HG03520 (cell line): ENCODE data around the gene SPINK4.

Source experiments
- ATAC-seq: cut with Tn5 transposase; IDR thresholded peaks from one replicate; pipeline ENCODE4 v1.9.1; 2021; ENCODE audit warnings: mild to moderate bottlenecking, moderate library complexity; ENCODE audit not compliant: unreplicated experiment

SPINK4 gene

DNA sequence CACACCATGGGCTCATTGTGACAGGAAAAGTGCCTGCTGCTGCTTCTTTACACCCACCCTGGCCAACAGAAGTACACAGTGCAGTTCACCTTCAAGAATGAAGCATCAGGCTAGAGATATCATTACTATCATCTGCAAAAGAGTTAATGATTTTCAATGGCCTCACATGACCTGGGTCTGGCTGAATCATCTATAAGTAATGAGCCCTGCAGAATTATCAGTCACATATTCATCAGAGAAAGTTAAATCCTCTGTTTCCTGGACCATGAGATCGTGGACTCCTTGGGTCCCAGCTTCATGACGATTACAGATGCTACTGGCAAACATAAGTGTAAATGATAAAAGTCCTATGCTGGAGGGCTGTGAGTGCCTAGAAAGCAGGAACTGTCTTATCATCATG, 16.3 kb downstream of the SPINK4 start:
- ATAC-seq = no peak

GRCh38 chr9:33257276-33257675, 17.3 kb downstream of the SPINK4 start:
- no peak for ATAC-seq

DNA sequence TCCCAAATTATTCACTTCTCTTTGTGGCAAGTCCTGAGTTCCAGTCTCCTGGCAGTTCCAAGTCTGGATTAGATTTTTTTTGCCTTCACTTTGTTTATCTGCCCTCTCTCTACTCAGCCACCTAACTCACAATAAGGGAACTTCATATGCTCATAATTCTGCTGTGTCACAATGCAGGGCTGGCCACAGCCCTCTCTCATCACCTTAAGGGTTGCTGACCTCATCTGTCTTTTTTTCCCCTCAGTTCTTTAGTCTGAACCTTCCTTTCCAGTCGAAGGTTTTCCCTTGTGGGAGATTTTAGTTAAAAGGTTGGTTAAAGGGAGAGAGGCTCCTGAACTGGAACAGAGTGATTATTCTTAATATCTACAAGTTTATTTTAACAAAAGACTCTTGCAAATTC, 20.4 kb downstream of the SPINK4 start:
- no peak for ATAC-seq

DNA sequence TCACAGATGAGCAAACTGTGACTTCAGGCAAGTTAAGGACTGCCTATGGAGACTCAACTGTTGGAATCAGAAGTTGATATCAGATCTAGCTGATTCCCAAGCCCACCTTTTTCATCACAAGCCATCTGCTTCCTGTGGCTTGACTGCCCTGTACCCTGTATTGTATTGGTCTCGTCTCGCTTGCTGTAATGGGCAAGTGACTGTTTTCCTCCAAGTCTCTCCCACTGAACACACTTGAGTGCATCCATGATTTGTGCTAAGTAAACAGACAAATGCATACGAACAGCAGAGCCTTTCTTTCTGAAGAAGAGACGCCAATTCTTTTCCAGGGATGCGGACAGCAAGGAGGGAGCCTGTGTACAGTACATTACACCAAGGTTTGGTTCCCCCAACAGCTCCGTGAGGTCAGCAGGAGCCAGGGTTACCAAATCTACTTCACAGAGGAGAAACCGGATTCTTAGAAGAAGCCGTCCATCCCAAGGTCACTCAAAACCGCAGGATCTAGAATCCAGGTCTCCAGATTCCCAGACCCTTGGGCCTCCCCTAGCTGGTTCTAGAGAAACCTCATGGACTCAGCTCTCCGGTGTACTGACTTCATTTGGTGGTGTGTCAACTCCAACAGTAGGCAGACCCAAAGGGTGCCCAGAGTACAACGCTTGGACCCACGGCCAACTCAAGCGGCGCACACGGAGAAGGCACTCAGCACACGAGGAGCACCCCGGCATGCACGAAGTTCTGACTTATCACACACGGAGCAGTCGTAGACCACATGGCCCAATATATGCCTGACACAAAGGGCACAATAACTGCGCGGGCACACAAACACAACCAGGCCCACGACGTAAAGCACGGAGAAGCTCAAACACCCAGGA, 23.4 kb downstream of the SPINK4 start:
- ATAC-seq = no peak

- peak; percentile 21 for ATAC-seq
Measured at GRCh38 chr9:33264003-33264472, 24.1 kb downstream of the SPINK4 start.

DNA sequence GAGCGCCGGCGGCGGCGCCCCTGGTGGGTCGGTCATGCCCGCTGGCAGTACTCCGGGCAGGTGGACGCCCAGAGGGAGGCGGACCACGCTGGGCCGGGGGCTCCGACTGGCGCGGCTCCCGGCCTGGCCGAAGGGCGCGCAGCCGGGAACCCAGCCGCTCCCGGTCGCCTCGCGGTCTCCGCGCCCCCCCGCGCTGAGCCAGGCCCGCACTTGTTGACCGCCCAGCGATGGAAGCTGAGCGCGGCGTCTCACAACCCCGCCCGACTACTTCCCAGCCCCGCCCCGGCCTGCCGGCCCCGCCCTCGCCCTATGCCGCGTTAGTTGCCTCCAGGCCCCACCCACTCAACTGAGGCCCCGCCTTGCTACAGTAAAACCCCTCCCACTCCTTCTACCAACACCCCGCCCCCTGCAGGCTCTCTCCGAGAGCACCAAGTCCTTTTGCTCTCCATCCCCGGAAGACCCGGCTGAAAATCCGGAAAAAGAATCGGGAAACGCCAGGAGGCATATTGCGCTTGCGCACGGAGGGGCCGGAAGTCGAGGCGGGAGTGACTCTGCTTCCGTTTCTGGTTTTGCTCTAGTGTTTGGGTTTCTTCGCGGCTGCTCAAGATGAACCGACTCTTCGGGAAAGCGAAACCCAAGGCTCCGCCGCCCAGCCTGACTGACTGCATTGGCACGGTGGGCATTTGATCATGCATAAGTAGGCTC, 24.7 kb downstream of the SPINK4 start, which contains the start of the genes BAG1 and CHMP5:
TSS of gene BAG1 (minus strand) at position 236 of the 705 bp plus-strand sequence.
TSS of gene CHMP5 (plus strand) at position 577 of the 705 bp plus-strand sequence. CDS start at position 607, 30 bp downstream.
- ATAC-seq = peak; percentile 79

DNA sequence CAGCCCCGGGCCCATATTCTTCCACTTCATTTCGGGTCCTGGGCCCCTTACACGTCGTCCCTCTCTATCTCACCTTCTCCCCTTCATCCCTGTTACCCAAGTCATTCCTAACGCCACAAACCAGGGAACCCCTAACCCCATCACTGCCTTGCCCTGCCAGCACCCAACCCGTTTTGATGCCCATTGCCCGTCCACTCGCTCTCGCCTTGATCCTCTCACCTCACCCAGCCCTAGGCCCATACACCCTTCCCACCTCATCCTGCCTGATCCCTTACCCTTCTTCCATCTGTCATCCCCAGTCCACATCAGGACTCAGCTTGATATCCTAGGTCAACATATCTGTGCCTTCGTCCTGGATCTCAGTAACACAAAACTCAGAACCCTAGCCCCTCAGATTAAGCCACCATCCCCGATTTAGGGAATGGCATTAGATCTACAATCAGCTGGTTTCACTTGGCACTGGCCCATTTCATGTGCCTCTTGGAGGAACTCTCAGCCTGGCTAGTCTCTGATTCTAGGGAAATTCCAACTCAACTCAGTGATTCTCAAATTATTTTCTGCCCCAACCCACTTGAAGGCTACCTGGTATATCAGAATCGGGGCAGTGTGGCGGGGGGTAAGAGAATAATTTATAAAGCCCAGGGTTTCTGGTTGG, 25.4 kb downstream of the SPINK4 start:
- no peak for ATAC-seq

DNA sequence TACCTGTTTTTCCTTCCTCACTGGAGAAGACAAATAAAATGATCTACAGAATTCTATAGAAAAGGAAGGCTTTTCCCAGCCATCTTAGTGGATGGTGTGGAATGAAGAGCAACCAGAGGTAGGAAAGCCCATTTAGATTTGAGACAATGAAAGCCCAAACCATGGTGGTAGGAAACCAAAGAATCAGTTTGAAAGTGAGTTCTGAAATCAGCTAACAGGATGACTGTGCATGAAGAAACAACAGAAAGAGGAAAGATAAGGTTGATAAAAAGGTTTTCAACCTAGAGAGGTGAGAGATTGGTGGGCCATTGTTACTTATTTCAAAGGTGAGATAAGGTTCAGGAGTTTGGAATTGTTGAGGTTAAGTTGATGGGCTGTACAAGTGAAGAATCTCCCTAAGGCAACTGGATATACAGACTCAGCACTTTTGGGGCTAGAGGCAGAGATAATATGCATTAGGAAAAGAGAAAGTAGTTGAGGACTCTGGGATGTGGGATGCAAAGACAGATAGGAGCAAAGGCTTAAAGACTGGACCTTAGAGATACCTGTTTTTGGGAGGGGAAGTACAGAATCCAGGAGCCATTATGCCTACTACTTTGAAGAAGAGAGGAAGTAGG, 27.3 kb downstream of the SPINK4 start:
- no peak for ATAC-seq

DNA sequence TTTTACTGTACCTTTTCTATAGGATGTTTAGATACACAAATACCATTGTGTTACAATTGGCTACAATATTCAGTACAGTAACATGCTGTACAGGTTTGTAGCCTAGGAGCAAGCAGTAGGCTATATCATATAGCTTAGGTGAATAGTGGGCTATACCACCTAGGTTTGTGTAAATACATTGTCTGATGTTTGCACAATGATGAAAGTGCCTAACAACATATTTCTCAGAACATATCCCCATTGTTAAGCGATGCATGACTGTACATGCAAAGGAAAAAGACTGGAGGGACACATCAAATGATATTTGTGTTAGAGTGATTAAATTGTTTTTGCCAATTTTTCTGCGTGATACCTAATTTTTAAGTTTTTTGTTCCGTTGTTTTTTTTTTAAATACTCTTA, 30.2 kb downstream of the SPINK4 start:
- no peak for ATAC-seq

DNA sequence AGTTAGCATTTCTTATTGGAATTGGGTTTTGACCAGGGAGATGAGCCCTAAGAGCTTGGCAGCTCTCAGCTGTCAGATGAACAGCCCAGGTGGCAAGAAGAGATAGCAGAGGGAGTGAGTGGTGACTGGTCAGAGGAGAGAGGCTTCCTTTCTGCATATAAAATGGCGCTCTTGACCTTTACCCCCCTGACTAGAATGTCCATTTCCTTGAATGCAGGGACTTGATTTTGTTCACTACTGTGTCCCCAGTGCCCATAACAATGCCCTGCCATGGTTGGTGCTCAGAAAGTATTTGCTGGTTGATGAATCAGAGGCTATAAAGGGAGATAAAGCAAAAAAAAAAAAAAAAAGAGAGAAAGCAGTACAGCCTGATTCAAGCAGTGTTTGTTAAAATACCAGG, 32.1 kb downstream of the SPINK4 start:
- ATAC-seq = no peak

- no peak for ATAC-seq
Measured at GRCh38 chr9:33273266-33273971, 33.5 kb downstream of the SPINK4 start.

DNA sequence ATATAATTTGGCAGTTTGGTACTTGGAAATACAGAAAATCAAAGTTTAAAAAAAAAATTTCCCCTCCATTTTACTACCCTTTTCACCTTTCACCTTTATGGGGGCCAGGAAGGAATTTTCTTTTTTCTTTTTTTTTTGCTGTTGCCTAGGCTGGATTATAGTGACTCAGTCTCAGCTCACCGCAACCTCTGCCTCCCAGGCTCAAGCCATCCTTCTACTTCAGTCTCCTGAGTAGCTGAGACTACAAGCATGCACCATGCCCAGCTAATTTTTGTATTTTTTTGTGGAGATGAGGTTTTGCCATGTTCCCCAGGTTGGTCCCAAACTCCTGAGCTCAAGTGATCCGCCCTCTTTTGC, 34.0 kb downstream of the SPINK4 start:
- no peak for ATAC-seq

DNA sequence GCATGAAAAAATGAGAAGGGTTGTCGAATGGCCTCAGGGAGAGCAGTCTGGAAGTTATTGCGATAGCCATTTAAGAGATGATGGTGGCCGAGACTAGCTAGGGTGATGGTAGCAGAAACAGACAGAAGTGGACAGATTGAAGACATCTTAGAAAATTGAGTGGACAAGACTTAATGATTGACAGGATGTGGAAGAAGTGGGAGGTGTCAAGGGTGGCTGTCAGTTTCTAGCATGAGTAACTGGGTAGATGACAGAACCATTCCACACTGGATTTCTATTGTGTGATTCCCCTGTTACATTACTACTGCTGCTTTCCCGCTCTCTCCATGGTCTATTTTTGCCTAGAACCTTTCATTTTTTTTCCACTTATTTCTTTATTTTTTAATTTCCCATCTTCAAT, 37.5 kb downstream of the SPINK4 start:
- no peak for ATAC-seq

- ATAC-seq = no peak
Measured at GRCh38 chr9:33285502-33285901, 45.5 kb downstream of the SPINK4 start.

DNA sequence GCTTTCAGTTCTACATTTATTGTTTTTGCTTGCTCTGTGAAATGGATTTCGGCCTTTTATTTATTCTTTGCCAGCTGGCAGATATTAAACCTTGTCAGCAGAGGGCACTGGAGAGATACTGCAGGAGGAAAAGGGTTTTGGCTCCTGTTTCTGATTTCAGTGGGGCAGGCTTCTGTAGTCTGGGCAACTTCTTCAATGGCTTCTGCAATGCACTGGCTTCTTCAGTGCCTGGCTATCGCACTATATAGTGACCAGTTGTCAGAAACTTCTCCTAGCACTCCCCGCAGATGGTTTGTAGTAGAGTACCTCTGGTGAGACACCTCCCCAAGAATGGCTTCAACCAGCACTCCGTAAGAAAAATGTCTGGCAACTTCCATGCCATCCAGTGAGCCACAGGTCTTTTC, 47.1 kb downstream of the SPINK4 start:
- no peak for ATAC-seq

DNA sequence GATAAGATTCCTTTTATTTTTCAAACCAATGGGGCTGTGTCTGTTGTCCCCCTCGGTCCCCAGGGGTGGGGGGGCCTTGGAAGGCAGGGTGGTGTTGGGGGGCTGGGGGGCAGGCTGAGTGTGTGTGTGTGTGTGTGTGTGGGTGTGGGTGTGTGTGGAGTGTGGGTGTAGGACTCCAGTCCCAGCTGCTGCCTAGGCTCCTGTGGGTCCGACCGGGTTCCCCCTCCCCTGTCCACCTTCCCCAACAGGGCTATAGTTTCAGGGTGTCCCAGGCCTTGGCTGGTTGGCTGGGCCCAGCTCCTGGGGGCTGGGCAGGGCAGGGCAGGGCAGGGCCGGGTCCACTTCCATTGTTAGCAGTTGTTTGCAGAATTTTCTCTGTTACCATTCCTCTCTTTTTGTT, 48.3 kb downstream of the SPINK4 start:
- ATAC-seq = no peak

DNA sequence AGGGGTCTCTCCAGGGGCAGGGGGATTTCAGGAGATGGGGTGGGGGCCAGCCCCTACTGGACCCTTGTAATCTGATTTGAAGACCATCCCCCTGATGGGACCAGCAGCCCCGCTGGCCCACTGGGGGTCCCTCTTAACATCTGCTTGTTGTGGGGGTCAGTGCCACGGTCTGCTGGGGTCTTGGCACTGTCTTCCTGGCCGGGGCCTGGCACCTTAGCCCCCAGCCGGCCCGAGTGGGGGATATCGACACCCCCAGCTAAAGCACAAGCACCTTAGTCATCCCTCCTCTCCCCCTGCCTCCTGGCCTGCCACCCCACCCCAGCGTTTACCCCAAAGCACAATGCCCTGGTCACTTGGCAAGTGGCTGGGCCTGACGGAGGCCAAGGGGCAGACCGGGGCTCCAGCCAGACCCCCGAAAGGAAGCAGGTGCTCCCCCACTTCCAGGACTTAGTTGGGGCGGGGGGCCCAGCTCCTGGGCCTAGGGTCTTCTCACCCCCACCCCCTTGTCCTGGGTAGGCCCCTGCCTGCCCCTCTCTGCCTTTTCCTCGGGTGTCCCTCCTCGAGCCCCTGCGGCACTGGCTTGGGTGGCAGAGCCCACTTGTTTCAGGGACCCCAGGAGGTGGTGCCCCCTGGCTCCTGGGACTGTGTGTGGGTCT, 49.0 kb downstream of the SPINK4 start:
- no peak for ATAC-seq

DNA sequence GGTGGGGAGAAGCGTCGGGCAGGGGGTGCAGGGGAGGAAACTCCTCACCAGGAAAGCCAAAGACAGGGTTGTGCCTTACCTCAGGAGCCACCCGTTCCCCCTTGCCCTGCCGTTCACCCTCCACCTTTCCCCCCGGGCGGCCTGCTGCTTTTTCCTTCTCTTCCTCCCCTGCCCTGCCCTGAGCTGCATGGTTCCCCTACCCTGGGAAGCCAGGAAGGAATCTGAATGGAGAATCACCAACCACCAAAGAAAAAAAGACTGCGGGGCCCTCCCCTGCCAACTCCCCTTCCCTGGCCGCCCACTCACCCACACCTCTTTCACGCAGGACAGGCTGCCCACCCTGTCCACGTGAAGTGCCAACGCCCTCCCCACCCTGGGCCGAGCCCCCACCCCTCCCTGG, 49.5 kb downstream of the SPINK4 start:
- ATAC-seq = no peak

DNA sequence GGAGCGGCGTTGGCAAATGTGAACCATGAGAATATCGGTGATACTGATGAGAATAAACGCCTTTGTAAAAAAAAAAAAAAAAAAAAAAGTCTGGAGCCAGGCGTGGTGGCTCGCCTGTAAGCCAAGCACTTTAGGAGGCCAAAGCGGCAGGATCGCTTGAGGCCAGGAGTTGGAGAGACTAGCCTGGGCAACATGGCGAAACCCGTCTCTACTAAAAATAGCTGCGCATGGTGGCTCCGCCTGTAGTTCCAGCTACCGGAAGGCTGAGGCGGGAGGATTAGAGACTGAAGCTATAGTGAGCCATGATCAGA, 49.9 kb downstream of the SPINK4 start:
- ATAC-seq = no peak
